ENCODE data around the gene BLOC1S3. TPM values are rescaled to one million over a fixed set of nuclear protein-coding genes. Genes with fewer than 3 reads are reported as not detected.

The BLOC1S3 gene
- total and polyA plus RNA-seq, 2 of the 13 experiments (the other 11 are each of a cell fraction or from before 2014, with no cell fraction given), result 4.3 to 4.8 TPM

DNA sequence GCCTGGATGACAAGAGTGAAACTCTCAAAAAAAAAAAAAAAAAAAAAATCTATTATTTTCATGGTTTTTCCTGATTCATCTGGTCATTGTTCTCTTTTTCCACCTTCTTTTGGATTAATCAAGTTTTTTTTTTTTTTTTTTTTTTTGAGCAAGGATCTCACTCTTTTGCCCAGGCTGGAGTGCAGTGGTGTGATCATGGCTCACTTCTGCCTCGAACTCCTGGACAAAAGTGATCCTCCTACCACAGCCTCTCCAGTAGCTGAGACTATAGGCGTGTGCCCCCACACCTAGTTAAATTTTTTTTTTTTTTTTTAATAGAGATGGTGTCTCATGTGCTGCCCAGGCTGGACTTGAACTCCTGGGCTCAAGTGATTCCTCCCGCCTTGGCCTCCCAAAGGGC, 27.7 kb downstream of the BLOC1S3 start:
- no peak for TF ChIP-seq HNF4A (CRISPR knock-in tag; IDR thresholded peaks at IDR 0.05)
- TF ChIP-seq AGO1 (IDR thresholded peaks at IDR 0.05; ENCODE audit: low read depth, low read length, poor library complexity, severe bottlenecking), result no peak
- no peak for TF ChIP-seq TSC22D2 (CRISPR knock-in tag; IDR thresholded peaks at IDR 0.05; ENCODE audit: borderline replicate concordance)
- TF ChIP-seq, protein P1, sequence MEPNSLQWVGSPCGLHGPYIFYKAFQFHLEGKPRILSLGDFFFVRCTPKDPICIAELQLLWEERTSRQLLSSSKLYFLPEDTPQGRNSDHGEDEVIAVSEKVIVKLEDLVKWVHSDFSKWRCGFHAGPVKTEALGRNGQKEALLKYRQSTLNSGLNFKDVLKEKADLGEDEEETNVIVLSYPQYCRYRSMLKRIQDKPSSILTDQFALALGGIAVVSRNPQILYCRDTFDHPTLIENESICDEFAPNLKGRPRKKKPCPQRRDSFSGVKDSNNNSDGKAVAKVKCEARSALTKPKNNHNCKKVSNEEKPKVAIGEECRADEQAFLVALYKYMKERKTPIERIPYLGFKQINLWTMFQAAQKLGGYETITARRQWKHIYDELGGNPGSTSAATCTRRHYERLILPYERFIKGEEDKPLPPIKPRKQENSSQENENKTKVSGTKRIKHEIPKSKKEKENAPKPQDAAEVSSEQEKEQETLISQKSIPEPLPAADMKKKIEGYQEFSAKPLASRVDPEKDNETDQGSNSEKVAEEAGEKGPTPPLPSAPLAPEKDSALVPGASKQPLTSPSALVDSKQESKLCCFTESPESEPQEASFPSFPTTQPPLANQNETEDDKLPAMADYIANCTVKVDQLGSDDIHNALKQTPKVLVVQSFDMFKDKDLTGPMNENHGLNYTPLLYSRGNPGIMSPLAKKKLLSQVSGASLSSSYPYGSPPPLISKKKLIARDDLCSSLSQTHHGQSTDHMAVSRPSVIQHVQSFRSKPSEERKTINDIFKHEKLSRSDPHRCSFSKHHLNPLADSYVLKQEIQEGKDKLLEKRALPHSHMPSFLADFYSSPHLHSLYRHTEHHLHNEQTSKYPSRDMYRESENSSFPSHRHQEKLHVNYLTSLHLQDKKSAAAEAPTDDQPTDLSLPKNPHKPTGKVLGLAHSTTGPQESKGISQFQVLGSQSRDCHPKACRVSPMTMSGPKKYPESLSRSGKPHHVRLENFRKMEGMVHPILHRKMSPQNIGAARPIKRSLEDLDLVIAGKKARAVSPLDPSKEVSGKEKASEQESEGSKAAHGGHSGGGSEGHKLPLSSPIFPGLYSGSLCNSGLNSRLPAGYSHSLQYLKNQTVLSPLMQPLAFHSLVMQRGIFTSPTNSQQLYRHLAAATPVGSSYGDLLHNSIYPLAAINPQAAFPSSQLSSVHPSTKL (CRISPR knock-in tag; IDR thresholded peaks at IDR 0.05), result no peak
- no peak for TF ChIP-seq KDM3A (CRISPR knock-in tag; IDR thresholded peaks at IDR 0.05; ENCODE audit: low read depth)
- no peak for TF ChIP-seq ZNF766 (CRISPR knock-in tag; IDR thresholded peaks at IDR 0.05; ENCODE audit: borderline replicate concordance)
- TF ChIP-seq, protein P2, sequence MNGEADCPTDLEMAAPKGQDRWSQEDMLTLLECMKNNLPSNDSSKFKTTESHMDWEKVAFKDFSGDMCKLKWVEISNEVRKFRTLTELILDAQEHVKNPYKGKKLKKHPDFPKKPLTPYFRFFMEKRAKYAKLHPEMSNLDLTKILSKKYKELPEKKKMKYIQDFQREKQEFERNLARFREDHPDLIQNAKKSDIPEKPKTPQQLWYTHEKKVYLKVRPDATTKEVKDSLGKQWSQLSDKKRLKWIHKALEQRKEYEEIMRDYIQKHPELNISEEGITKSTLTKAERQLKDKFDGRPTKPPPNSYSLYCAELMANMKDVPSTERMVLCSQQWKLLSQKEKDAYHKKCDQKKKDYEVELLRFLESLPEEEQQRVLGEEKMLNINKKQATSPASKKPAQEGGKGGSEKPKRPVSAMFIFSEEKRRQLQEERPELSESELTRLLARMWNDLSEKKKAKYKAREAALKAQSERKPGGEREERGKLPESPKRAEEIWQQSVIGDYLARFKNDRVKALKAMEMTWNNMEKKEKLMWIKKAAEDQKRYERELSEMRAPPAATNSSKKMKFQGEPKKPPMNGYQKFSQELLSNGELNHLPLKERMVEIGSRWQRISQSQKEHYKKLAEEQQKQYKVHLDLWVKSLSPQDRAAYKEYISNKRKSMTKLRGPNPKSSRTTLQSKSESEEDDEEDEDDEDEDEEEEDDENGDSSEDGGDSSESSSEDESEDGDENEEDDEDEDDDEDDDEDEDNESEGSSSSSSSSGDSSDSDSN (CRISPR knock-in tag; IDR thresholded peaks at IDR 0.05), result no peak
- TF ChIP-seq RBM39 (IDR thresholded peaks at IDR 0.05; ENCODE audit: low read depth, low read length, poor library complexity, severe bottlenecking), result no peak
- TF ChIP-seq SCMH1 (CRISPR knock-in tag; IDR thresholded peaks at IDR 0.05; ENCODE audit: borderline replicate concordance), result no peak
- TF ChIP-seq, protein P3, sequence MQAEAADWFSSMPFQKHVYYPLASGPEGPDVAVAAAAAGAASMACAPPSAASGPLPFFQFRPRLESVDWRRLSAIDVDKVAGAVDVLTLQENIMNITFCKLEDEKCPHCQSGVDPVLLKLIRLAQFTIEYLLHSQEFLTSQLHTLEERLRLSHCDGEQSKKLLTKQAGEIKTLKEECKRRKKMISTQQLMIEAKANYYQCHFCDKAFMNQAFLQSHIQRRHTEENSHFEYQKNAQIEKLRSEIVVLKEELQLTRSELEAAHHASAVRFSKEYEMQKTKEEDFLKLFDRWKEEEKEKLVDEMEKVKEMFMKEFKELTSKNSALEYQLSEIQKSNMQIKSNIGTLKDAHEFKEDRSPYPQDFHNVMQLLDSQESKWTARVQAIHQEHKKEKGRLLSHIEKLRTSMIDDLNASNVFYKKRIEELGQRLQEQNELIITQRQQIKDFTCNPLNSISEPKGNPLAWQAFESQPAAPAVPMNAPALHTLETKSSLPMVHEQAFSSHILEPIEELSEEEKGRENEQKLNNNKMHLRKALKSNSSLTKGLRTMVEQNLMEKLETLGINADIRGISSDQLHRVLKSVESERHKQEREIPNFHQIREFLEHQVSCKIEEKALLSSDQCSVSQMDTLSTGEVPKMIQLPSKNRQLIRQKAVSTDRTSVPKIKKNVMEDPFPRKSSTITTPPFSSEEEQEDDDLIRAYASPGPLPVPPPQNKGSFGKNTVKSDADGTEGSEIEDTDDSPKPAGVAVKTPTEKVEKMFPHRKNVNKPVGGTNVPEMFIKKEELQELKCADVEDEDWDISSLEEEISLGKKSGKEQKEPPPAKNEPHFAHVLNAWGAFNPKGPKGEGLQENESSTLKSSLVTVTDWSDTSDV (CRISPR knock-in tag; IDR thresholded peaks at IDR 0.05), result no peak
- TF ChIP-seq ZSCAN21 (CRISPR knock-in tag; IDR thresholded peaks at IDR 0.05; ENCODE audit: borderline replicate concordance), result no peak
- TF ChIP-seq HMG20A (CRISPR knock-in tag; IDR thresholded peaks at IDR 0.05; ENCODE audit: borderline replicate concordance), result no peak
- no peak for TF ChIP-seq PHF8 (CRISPR knock-in tag; IDR thresholded peaks at IDR 0.05)
- TF ChIP-seq FOSL1 (CRISPR knock-in tag; IDR thresholded peaks at IDR 0.05; ENCODE audit: borderline replicate concordance), result no peak
- DNase-seq (ENCODE audit: low spot score), result no peak
- no peaks in the 10 kb centered on the region for H4K20me1 ChIP-seq (ENCODE audit: insufficient read depth, low read length)
- no peaks in the 10 kb centered on the region for H3K9me3 ChIP-seq (ENCODE audit: low read length)
- no TSS peak for BruUV-seq (replicated peaks)
- no peak overlapping the region for H3K4me2 ChIP-seq (ENCODE audit: low read depth, low read length)
- ATAC-seq, result no peak
- no peaks in the 10 kb centered on the region for H3K36me3 ChIP-seq (replicated peaks in 1 of 2; ENCODE audit: control insufficient read depth in 1 of 2, insufficient read depth in 2 of 2, low read length in 2 of 2)
- peaks cover 0 to under 1% of the 10 kb centered on the region in 2 experiments; a peak in 1 of 5 replicates for H3K27me3 ChIP-seq (ENCODE audit: control insufficient read depth in 1 of 2, insufficient read depth in 2 of 2, low read length in 2 of 2)
- intact Hi-C loops (cut with micrococcal nuclease; ENCODE audit: unreplicated experiment), result no loop called here
- no peak for FAIRE-seq
- in situ Hi-C loops (cut with HindIII; ENCODE audit: extremely low pct_ligation_motif_present, low pct_unique_long_range_greater_than_20kb), result loop anchor here (10.0 kb wide), 1 partner anchor 138 kb away; the partner anchor contains the start of gene KLC3
- no peak overlapping the region for H3K4me3 ChIP-seq (replicated peaks in 1 of 3; ENCODE audit: insufficient read depth in 1 of 3, low read depth in 2 of 3, low read length in 3 of 3)
- no peak overlapping the region for H3K9ac ChIP-seq (ENCODE audit: insufficient read depth, low read depth, low read length)
- peaks cover 9% of the 10 kb centered on the region; the same call in 1 of the 2 replicates for H3K4me1 ChIP-seq (ENCODE audit: insufficient read depth, low read length)
- no peaks in the 10 kb centered on the region for H3K79me2 ChIP-seq (ENCODE audit: insufficient read depth, low read length)
- ChIA-PET CTCF (ENCODE audit: low intra/inter-chr PET ratio, low total read pairs) (interaction anchor here (0.7 kb wide), 1 partner anchor 132 kb away, joined by 4 read pairs; no protein-coding TSS in a partner anchor), POLR2A (no interaction called here)
- 38% methylated on average over 3 of the region's 3 CpGs for WGBS (ENCODE audit: low lambda C conversion rate)
- no peak overlapping the region for H2AFZ ChIP-seq (ENCODE audit: low read length)
- H3K27ac ChIP-seq (ENCODE audit: extremely low read length, insufficient read depth, low read length), result no peak overlapping the region

All from HepG2 (cell line).